T-helper 2 cell treated with Interferon-gamma antibody and Interleukin-4, amounts not matched to agents 5 μg/mL and 100 μg/mL, for 36 hours (primary cell): Measurements from ENCODE around the gene BCAR3.

Source experiments
- DNase-seq: peaks from one replicate; pipeline ENCODE4 v3.0.0; 2021; ENCODE audit warnings: low spot score
- H3K27ac Mint-ChIP-seq: one replicate; pipeline ENCODE4 v1.8.0; 2021; ENCODE audit warnings: mild to moderate bottlenecking, mixed read lengths
- H3K27me3 Mint-ChIP-seq: one replicate; pipeline ENCODE4 v1.8.0; 2021; ENCODE audit warnings: low read depth, mixed read lengths
- H3K36me3 Mint-ChIP-seq: one replicate; pipeline ENCODE4 v1.8.0; 2021; ENCODE audit warnings: low read depth, mixed read lengths
- H3K4me1 Mint-ChIP-seq: one replicate; pipeline ENCODE4 v1.8.0; 2021; ENCODE audit warnings: low read depth, mixed read lengths
- H3K4me3 Mint-ChIP-seq: one replicate; pipeline ENCODE4 v1.8.0; 2022; ENCODE audit warnings: mild to moderate bottlenecking, moderate library complexity, mixed read lengths
- H3K9me3 Mint-ChIP-seq: one replicate; pipeline ENCODE4 v1.8.0; 2021; ENCODE audit warnings: mixed read lengths

BCAR3 gene

GRCh38 chr1:93521618-93522017 lies 160.0 kb downstream of the BCAR3 start:
- peaks cover 25% of the 10 kb centered on the region for H3K27me3 Mint-ChIP-seq
- H3K4me3 Mint-ChIP-seq: no peak overlapping the region
- H3K4me1 Mint-ChIP-seq: no peaks in the 10 kb centered on the region
- no peak overlapping the region for H3K27ac Mint-ChIP-seq
- DNase-seq: no peak
- H3K36me3 Mint-ChIP-seq: no peaks in the 10 kb centered on the region
- no peaks in the 10 kb centered on the region for H3K9me3 Mint-ChIP-seq

GRCh38 chr1:93519199-93519829 lies 162.3 kb downstream of the BCAR3 start:
- Mint-ChIP-seq H3K27ac (no peak overlapping the region), H3K4me1 (no peaks in the 10 kb centered on the region), H3K9me3 (no peaks in the 10 kb centered on the region), H3K4me3 (no peak overlapping the region), H3K27me3 (peaks cover 16% of the 10 kb centered on the region), H3K36me3 (no peaks in the 10 kb centered on the region)
- no peak for DNase-seq

- Mint-ChIP-seq H3K9me3 (no peaks in the 10 kb centered on the region), H3K4me1 (no peaks in the 10 kb centered on the region), H3K4me3 (no peak overlapping the region), H3K27me3 (peaks cover 13% of the 10 kb centered on the region), H3K27ac (no peak overlapping the region), H3K36me3 (no peaks in the 10 kb centered on the region)
- no peak for DNase-seq
Measured at GRCh38 chr1:93518516-93518915, 163.1 kb downstream of the BCAR3 start.

- H3K36me3 Mint-ChIP-seq: no peaks in the 10 kb centered on the region
- DNase-seq: no peak
- H3K27ac Mint-ChIP-seq: no peak overlapping the region
- peaks cover 11% of the 10 kb centered on the region for H3K27me3 Mint-ChIP-seq
- H3K9me3 Mint-ChIP-seq: no peaks in the 10 kb centered on the region
- no peak overlapping the region for H3K4me3 Mint-ChIP-seq
- H3K4me1 Mint-ChIP-seq: no peaks in the 10 kb centered on the region
Measured at GRCh38 chr1:93516164-93516563, 165.5 kb downstream of the BCAR3 start.
